ENCODE data around the gene TAPT1. TPM values are rescaled to one million over a fixed set of nuclear protein-coding genes. Genes with fewer than 3 reads are reported as not detected.
"Not testable (repeated sequence)": the region's sequence is repeated elsewhere in the genome, so short reads cannot be mapped to it uniquely, and the experiment has no call there.

The TAPT1 gene
- total and polyA plus RNA-seq, 2 donors: 26.4 to 29.0 TPM

DNA sequence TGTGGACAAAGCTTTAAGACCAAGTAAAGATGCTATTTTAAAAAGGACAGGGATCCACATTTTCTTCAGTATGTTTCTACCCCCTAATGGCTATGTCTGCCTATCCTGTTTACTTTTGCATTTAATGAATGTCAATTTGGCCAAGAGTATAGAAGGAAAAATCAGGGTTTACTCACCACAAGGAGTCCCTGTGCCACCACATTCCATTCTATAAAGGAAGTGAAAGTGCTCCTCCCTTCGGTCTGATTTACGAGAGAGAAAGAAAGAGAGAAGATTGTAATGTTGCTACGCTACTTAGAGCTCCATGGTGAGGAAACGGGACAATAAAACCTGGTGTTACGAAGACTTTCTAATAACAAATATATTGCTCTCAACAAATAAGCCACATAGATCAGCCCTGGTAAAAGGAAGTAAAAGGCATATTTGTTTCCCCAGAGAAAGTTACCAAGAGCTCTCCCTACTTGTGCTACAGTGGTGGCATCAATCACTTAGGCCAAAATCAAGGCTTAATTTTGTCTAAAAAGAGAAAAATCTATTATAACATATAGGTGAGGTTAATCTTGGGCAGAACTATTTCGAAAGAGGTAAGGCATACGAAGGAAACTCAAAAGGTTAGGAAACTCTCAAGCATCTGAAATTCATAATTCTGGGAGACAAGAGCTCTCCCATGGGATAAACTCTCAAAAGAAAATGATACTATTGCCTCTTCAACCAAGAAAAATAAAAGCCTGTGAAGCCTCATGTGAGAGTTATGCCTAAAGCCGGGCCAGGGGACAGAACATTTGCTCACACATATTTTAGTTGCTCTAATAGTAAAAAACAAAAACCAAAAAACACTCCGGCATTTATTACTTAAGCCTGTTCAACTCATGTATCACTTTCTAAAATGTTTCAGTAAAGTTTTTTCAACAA, 29.5 kb downstream of the TAPT1 start:
- peak in 1 of 9 donors; percentile 25 for DNase-seq (ENCODE audit: low read depth in 6 of 9, low spot score in 9 of 9)
- Histone ChIP-seq H3K27me3 (ENCODE audit: control insufficient read depth in 2 of 2, insufficient read depth in 1 of 2, low read length in 1 of 2) (no peaks in the 10 kb centered on the region), H3K9me3 (ENCODE audit: control insufficient read depth in 2 of 2, insufficient read depth in 1 of 2, low read length in 1 of 2) (no peaks in the 10 kb centered on the region), H3K4me1 (ENCODE audit: control insufficient read depth in 2 of 2, insufficient read depth in 2 of 2, low read length in 2 of 2) (no peaks in the 10 kb centered on the region), H3K36me3 (ENCODE audit: control insufficient read depth in 2 of 2, insufficient read depth in 2 of 2, low read length in 1 of 2) (peaks cover 10 to 39% of the 10 kb centered on the region in 2 donors), H3K27ac (ENCODE audit: low read depth in 1 of 2, low read length in 1 of 2) (no peak overlapping the region), H3K4me3 (ENCODE audit: low read length in 2 of 2) (no peak overlapping the region)
- WGBS: 72% methylated on average over 9 of the region's 9 CpGs

DNA sequence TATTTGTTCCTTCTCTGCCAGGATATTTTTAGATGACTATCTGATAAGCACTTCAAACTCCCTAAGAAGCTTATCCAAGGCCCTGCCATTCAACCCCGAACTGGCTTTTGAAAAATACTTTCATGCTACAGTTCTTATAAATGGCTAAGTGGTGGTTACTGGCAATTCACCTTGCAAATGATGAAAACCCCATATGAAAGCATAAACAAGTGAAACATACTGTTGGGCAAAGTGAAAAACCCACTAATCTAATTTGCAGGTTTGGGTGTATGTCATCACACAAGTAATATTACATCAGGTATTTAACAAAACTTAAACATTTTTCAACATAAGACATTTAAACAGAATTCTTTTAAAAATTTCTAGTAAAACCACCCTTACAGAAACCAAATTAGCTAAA, 31.1 kb downstream of the TAPT1 start:
- Histone ChIP-seq H3K4me1 (ENCODE audit: control insufficient read depth in 2 of 2, insufficient read depth in 2 of 2, low read length in 2 of 2) (no peaks in the 10 kb centered on the region), H3K27me3 (ENCODE audit: control insufficient read depth in 2 of 2, insufficient read depth in 1 of 2, low read length in 1 of 2) (no peaks in the 10 kb centered on the region), H3K36me3 (ENCODE audit: control insufficient read depth in 2 of 2, insufficient read depth in 2 of 2, low read length in 1 of 2) (peaks cover 15 to 44% of the 10 kb centered on the region in 2 donors), H3K4me3 (ENCODE audit: low read length in 2 of 2) (no peak overlapping the region), H3K9me3 (ENCODE audit: control insufficient read depth in 2 of 2, insufficient read depth in 1 of 2, low read length in 1 of 2) (no peaks in the 10 kb centered on the region), H3K27ac (ENCODE audit: low read depth in 1 of 2, low read length in 1 of 2) (no peak overlapping the region)
- whole genome bisulfite sequencing: 90% methylated on average over 1 of the region's 1 CpG
- no peak for DNase-seq (ENCODE audit: low read depth in 6 of 9, low spot score in 9 of 9)

DNA sequence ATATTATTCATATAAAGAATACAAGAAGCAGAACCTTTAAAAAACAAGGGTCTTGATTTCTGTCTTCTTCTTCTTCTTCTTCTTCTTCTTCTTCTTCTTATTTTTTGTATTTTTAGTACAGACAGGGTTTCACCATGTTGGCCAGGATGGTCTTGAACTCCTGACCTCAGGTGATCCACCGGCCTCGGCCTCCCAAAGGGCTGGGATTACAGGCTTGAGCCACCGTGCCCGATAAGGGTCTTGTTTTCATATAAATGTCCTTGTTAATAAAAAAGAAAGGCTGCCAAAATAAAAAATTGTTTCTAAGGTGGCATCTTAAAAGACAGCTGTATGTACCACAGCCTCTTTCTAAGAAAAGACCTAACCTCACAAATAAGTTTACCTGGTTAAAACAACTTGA, 31.5 kb downstream of the TAPT1 start:
- H3K36me3 ChIP-seq (ENCODE audit: control insufficient read depth in 2 of 2, insufficient read depth in 2 of 2, low read length in 1 of 2): peaks cover 15 to 44% of the 10 kb centered on the region in 2 donors
- H3K27me3 ChIP-seq (ENCODE audit: control insufficient read depth in 2 of 2, insufficient read depth in 1 of 2, low read length in 1 of 2); H3K9me3 ChIP-seq (ENCODE audit: control insufficient read depth in 2 of 2, insufficient read depth in 1 of 2, low read length in 1 of 2); H3K4me1 ChIP-seq (ENCODE audit: control insufficient read depth in 2 of 2, insufficient read depth in 2 of 2, low read length in 2 of 2); H3K4me3 ChIP-seq (ENCODE audit: low read length in 2 of 2); H3K27ac ChIP-seq (ENCODE audit: low read depth in 1 of 2, low read length in 1 of 2); DNase-seq (ENCODE audit: low read depth in 6 of 9, low spot score in 9 of 9): not testable (repeated sequence)
- 95% methylated on average over 4 of the region's 4 CpGs for WGBS

DNA sequence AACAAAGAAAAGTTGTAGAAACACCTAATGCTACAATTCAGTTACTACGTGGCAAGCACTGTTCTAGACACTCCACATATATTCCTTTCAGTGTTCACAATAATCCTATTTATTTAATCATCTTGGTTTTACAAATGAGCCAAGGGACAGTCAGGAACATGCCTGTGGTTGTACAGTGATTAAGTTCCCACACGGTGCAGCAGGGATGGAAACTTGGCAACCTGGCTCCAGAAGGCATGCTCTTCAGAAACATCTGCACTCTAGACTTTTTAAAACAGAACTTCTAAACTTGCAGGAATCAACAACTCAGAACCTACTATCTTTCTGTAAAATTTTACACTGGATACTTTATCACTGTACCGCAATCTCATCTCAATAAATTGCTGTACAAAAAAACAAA, 32.1 kb downstream of the TAPT1 start:
- Histone ChIP-seq H3K9me3 (ENCODE audit: control insufficient read depth in 2 of 2, insufficient read depth in 1 of 2, low read length in 1 of 2) (no peaks in the 10 kb centered on the region), H3K36me3 (ENCODE audit: control insufficient read depth in 2 of 2, insufficient read depth in 2 of 2, low read length in 1 of 2) (peaks cover 18 to 49% of the 10 kb centered on the region in 2 donors), H3K27me3 (ENCODE audit: control insufficient read depth in 2 of 2, insufficient read depth in 1 of 2, low read length in 1 of 2) (no peaks in the 10 kb centered on the region), H3K4me1 (ENCODE audit: control insufficient read depth in 2 of 2, insufficient read depth in 2 of 2, low read length in 2 of 2) (no peaks in the 10 kb centered on the region), H3K4me3 (ENCODE audit: low read length in 2 of 2) (no peak overlapping the region), H3K27ac (ENCODE audit: low read depth in 1 of 2, low read length in 1 of 2) (no peak overlapping the region)
- WGBS: 95% methylated on average over 3 of the region's 3 CpGs
- no peak for DNase-seq (ENCODE audit: low read depth in 6 of 9, low spot score in 9 of 9)

DNA sequence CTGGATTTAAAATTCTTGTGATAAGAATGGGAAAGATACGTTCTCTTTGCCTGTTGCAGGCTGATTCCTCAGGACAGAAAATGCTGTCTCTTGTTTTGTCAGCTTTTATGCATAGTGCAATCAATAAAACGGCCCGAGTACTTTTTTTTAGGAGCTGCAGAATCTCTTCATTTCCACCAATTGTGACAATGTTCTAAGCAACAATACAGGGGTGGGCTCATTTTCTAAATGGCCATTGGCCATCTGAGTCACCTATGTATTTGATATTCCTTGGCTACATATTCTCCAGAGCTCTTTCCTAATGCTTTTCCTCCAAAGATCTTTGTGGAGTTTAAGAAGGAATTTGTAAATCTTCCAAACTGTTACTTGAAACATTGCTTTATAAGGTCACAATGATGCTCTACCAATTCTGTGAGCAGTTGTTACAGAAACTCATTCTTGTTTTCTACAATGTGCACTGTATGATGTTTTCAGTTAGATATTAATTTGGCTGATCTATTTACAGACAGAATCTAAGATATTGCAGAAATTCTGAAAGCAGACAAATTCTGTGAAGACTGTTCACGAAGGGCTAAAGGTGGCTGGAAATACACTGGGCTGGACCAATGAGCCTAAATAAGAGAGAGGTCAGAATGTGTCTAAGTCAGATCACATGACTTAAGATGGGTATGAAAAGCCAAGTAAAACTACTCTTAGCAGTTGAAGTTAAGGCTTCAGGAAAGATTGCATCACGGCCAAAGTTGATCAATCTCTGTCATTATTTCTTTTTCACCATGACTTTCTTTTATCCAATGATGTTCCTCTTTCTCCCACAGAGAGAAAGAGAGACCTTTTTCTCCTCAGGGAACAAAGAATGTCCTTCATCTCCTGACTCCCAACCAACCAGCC, 33.4 kb downstream of the TAPT1 start:
- H3K27ac ChIP-seq (ENCODE audit: low read depth in 1 of 2, low read length in 1 of 2): no peak overlapping the region
- H3K4me1 ChIP-seq (ENCODE audit: control insufficient read depth in 2 of 2, insufficient read depth in 2 of 2, low read length in 2 of 2): no peaks in the 10 kb centered on the region
- WGBS: over 99% methylated on average over 5 of the region's 5 CpGs
- H3K36me3 ChIP-seq (ENCODE audit: control insufficient read depth in 2 of 2, insufficient read depth in 2 of 2, low read length in 1 of 2): peaks cover 16 to 50% of the 10 kb centered on the region in 2 donors
- H3K9me3 ChIP-seq (ENCODE audit: control insufficient read depth in 2 of 2, insufficient read depth in 1 of 2, low read length in 1 of 2): no peaks in the 10 kb centered on the region
- DNase-seq (ENCODE audit: low read depth in 6 of 9, low spot score in 9 of 9): no peak
- no peaks in the 10 kb centered on the region for H3K27me3 ChIP-seq (ENCODE audit: control insufficient read depth in 2 of 2, insufficient read depth in 1 of 2, low read length in 1 of 2)
- H3K4me3 ChIP-seq (ENCODE audit: low read length in 2 of 2): no peak overlapping the region

DNA sequence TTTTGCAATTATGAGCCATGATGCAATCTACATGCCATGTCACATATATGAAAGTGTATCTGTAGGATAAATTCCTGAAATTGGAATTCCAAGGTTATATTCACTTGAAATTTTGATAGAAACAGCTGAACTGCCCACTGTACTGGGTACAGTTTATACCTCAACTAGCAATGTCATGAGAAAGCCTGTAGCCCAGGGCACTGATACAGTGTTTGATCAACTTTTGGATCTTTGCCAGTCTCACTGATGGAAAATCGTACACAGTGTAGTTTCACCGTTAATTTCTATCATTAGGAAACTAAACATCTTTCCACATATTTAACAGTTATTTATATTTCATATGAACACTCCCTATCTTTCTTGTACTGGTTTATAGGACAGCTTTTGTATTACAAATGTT, 34.2 kb downstream of the TAPT1 start:
- H3K4me1 ChIP-seq (ENCODE audit: control insufficient read depth in 2 of 2, insufficient read depth in 2 of 2, low read length in 2 of 2): no peaks in the 10 kb centered on the region
- no peak for DNase-seq (ENCODE audit: low read depth in 6 of 9, low spot score in 9 of 9)
- WGBS: 96% methylated on average over 2 of the region's 2 CpGs

DNA sequence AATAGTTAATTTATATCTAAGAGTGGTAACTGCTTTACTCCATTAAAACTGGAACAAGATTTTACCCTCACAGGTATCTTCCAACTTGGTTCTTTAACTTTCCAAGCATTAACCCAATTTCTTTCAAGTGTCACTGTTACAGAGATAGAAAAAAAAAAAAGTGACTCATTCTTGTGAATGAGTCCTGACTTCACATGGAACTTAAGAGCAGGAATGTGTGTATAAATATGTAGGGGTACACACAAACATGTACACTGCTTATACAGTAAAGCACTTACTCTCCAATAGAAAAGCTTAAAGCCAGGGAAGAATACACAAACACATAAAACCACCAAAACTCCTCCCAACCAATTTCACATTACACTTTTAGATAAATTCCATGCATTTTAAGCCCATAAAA, 38.8 kb downstream of the TAPT1 start:
- H3K36me3 ChIP-seq (ENCODE audit: control insufficient read depth in 2 of 2, insufficient read depth in 2 of 2, low read length in 1 of 2): peaks cover 21 to 57% of the 10 kb centered on the region in 2 donors
- H3K9me3 ChIP-seq (ENCODE audit: control insufficient read depth in 2 of 2, insufficient read depth in 1 of 2, low read length in 1 of 2): no peaks in the 10 kb centered on the region
- no peak for DNase-seq (ENCODE audit: low read depth in 6 of 9, low spot score in 9 of 9)
- H3K4me1 ChIP-seq (ENCODE audit: control insufficient read depth in 2 of 2, insufficient read depth in 2 of 2, low read length in 2 of 2): no peaks in the 10 kb centered on the region
- H3K4me3 ChIP-seq (ENCODE audit: low read length in 2 of 2): no peak overlapping the region
- H3K27me3 ChIP-seq (ENCODE audit: control insufficient read depth in 2 of 2, insufficient read depth in 1 of 2, low read length in 1 of 2): no peaks in the 10 kb centered on the region
- no peak overlapping the region for H3K27ac ChIP-seq (ENCODE audit: low read depth in 1 of 2, low read length in 1 of 2)

More for the DNA sequence above, 34.2 kb downstream of the TAPT1 start:
- Histone ChIP-seq H3K36me3 (ENCODE audit: control insufficient read depth in 2 of 2, insufficient read depth in 2 of 2, low read length in 1 of 2) (peaks cover 15 to 50% of the 10 kb centered on the region in 2 donors), H3K27me3 (ENCODE audit: control insufficient read depth in 2 of 2, insufficient read depth in 1 of 2, low read length in 1 of 2) (no peaks in the 10 kb centered on the region), H3K27ac (ENCODE audit: low read depth in 1 of 2, low read length in 1 of 2) (no peak overlapping the region), H3K4me3 (ENCODE audit: low read length in 2 of 2) (no peak overlapping the region), H3K9me3 (ENCODE audit: control insufficient read depth in 2 of 2, insufficient read depth in 1 of 2, low read length in 1 of 2) (no peaks in the 10 kb centered on the region)

DNA sequence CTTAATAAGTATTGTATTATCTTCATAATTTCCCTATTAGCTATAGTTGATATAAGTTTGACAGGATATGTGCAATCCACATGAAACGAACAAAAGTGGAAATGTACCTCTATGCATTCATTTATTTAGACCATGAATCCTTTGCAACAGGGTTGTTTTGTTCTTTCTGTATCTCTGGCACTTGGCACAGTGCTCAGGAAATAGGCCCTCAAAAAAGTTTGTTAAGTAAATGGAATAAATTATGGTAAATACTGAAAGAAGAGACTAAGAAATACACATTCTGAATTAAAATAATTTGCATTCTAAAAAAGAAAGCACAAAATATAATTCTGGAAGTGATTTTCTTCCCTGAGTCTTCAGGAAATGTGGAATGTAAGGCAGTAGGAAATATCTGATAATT, 39.3 kb downstream of the TAPT1 start:
- peaks cover 21 to 56% of the 10 kb centered on the region in 2 donors for H3K36me3 ChIP-seq (ENCODE audit: control insufficient read depth in 2 of 2, insufficient read depth in 2 of 2, low read length in 1 of 2)
- no peaks in the 10 kb centered on the region for H3K4me1 ChIP-seq (ENCODE audit: control insufficient read depth in 2 of 2, insufficient read depth in 2 of 2, low read length in 2 of 2)
- no peaks in the 10 kb centered on the region for H3K9me3 ChIP-seq (ENCODE audit: control insufficient read depth in 2 of 2, insufficient read depth in 1 of 2, low read length in 1 of 2)
- no peak overlapping the region for H3K4me3 ChIP-seq (ENCODE audit: low read length in 2 of 2)
- no peak overlapping the region for H3K27ac ChIP-seq (ENCODE audit: low read depth in 1 of 2, low read length in 1 of 2)
- H3K27me3 ChIP-seq (ENCODE audit: control insufficient read depth in 2 of 2, insufficient read depth in 1 of 2, low read length in 1 of 2): no peaks in the 10 kb centered on the region
- WGBS: 97% methylated on average over 1 of the region's 1 CpG
- DNase-seq (ENCODE audit: low read depth in 6 of 9, low spot score in 9 of 9): no peak

DNA sequence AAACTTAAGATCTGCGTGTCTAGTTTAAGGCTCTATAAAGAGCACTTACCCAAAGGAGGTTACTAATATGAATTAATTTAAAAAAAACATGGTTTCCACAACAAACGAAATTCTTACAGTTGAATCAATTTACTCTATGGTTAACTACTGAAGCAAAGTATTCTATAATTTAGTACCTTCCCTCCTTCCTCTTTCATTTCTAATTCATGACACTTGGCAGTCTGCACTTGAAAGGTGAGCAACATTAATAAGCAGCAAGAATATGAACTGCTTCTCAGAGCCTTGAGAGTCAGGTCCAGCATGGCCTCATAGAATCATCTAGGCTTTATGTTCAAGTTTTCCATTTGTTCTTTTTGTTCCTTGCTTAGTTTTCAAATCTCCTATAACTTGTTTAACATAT, 42.7 kb downstream of the TAPT1 start:
- WGBS: 96% methylated on average over 2 of the region's 2 CpGs

More for the DNA sequence above, 42.7 kb downstream of the TAPT1 start:
- Histone ChIP-seq H3K4me3 (ENCODE audit: low read length in 2 of 2) (no peak overlapping the region), H3K27me3 (ENCODE audit: control insufficient read depth in 2 of 2, insufficient read depth in 1 of 2, low read length in 1 of 2) (no peaks in the 10 kb centered on the region), H3K4me1 (ENCODE audit: control insufficient read depth in 2 of 2, insufficient read depth in 2 of 2, low read length in 2 of 2) (no peaks in the 10 kb centered on the region), H3K9me3 (ENCODE audit: control insufficient read depth in 2 of 2, insufficient read depth in 1 of 2, low read length in 1 of 2) (no peaks in the 10 kb centered on the region), H3K27ac (ENCODE audit: low read depth in 1 of 2, low read length in 1 of 2) (no peak overlapping the region), H3K36me3 (ENCODE audit: control insufficient read depth in 2 of 2, insufficient read depth in 2 of 2, low read length in 1 of 2) (peaks cover 12 to 45% of the 10 kb centered on the region in 2 donors)
- no peak for DNase-seq (ENCODE audit: low read depth in 6 of 9, low spot score in 9 of 9)
